H9 (cell line): ENCODE results near the gene CFAP77. TPM values are rescaled to one million over a fixed set of nuclear protein-coding genes. Genes with fewer than 3 reads are reported as not detected.

ENCODE experiments used
- DNase-seq: peaks from one replicate; pipeline ENCODE4 v3.0.0-alpha.2; 2017
- H2AFZ ChIP-seq: one replicate; pipeline ENCODE4 v1.6.1; 2013; ENCODE audit warnings: mild to moderate bottlenecking, low read length, control low read depth, moderate library complexity
- H2AK5ac ChIP-seq: 2 replicates; pipeline ENCODE4 v1.6.1; 2013; ENCODE audit warnings: low read length, control low read depth, mixed read lengths; ENCODE audit not compliant: insufficient read length
- H2BK120ac ChIP-seq: one replicate; pipeline ENCODE4 v1.6.1; 2013; ENCODE audit warnings: low read depth, mild to moderate bottlenecking, low read length, control low read depth, inconsistent platforms; ENCODE audit not compliant: poor library complexity, severe bottlenecking
- H2BK12ac ChIP-seq: 2 replicates; pipeline ENCODE4 v1.6.1; 2013; ENCODE audit warnings: low read length, control low read depth, mixed read lengths, low read depth; ENCODE audit not compliant: insufficient read length
- H2BK15ac ChIP-seq: 2 replicates; pipeline ENCODE4 v1.6.1; 2013; ENCODE audit warnings: low read depth, low read length, control low read depth
- H2BK20ac ChIP-seq: one replicate; pipeline ENCODE4 v1.6.1; 2013; ENCODE audit warnings: low read depth, mild to moderate bottlenecking, low read length, control low read depth, inconsistent platforms; ENCODE audit not compliant: poor library complexity, severe bottlenecking
- H2BK5ac ChIP-seq: 2 replicates; pipeline ENCODE4 v1.6.1; 2013; ENCODE audit warnings: low read length, control low read depth, mixed read lengths; ENCODE audit not compliant: insufficient read length
- H3K14ac ChIP-seq: 2 replicates; pipeline ENCODE4 v1.6.1; 2013; ENCODE audit warnings: low read length, control low read depth; ENCODE audit not compliant: insufficient read depth
- H3K18ac ChIP-seq: 2 replicates; pipeline ENCODE4 v1.6.1; 2013; ENCODE audit warnings: low read depth, mild to moderate bottlenecking, mixed read lengths, low read length, control low read depth; ENCODE audit not compliant: insufficient read length
- H3K23ac ChIP-seq: 2 replicates; pipeline ENCODE4 v1.6.1; 2013; ENCODE audit warnings: low read length, control low read depth, mixed read lengths, low read depth; ENCODE audit not compliant: insufficient read length
- H3K23me2 ChIP-seq: 2 replicates; pipeline ENCODE4 v1.6.1; 2013; ENCODE audit warnings: low read depth, mild to moderate bottlenecking, mixed read lengths, low read length, control low read depth; ENCODE audit not compliant: insufficient read length, poor library complexity, severe bottlenecking
- H3K27ac ChIP-seq: 2 replicates; pipeline ENCODE4 v1.5.1; 2013; ENCODE audit warnings: low read length, control low read depth, mixed read lengths, low read depth; ENCODE audit not compliant: insufficient read length
- H3K27me3 ChIP-seq: 2 replicates; pipeline ENCODE4 v1.6.1; 2013; ENCODE audit warnings: low read length, control low read depth, inconsistent platforms; ENCODE audit not compliant: insufficient read depth
- H3K4ac ChIP-seq: 2 replicates; pipeline ENCODE4 v1.6.1; 2013; ENCODE audit warnings: low read depth, mild to moderate bottlenecking, control low read depth, inconsistent platforms, low read length, moderate library complexity
- H3K4me1 ChIP-seq: 2 replicates; pipeline ENCODE4 v1.6.1; 2013; ENCODE audit warnings: low read length, control low read depth, inconsistent platforms; ENCODE audit not compliant: insufficient read depth
- H3K4me2 ChIP-seq: 2 replicates; pipeline ENCODE4 v1.6.1; 2013; ENCODE audit warnings: low read length, control low read depth, mixed read lengths; ENCODE audit not compliant: insufficient read length, insufficient read depth
- H3K56ac ChIP-seq: 2 replicates; pipeline ENCODE4 v1.6.1; 2013; ENCODE audit warnings: low read depth, mild to moderate bottlenecking, mixed read lengths, low read length, control low read depth; ENCODE audit not compliant: insufficient read length
- H3K79me1 ChIP-seq: 2 replicates; pipeline ENCODE4 v1.6.1; 2013; ENCODE audit warnings: low read depth, mild to moderate bottlenecking, moderate library complexity, low read length, control low read depth, inconsistent platforms; ENCODE audit not compliant: insufficient read depth, poor library complexity, severe bottlenecking
- H3K79me2 ChIP-seq: 2 replicates; pipeline ENCODE4 v1.6.1; 2013; ENCODE audit warnings: low read length, control low read depth, inconsistent platforms; ENCODE audit not compliant: insufficient read depth
- H3K9ac ChIP-seq: 2 replicates; pipeline ENCODE4 v1.6.1; 2013; ENCODE audit warnings: low read length, control low read depth, mixed read lengths; ENCODE audit not compliant: insufficient read length; ENCODE audit errors: extremely low read depth
- H3K9me3 ChIP-seq: one replicate; pipeline ENCODE4 v1.6.1; 2013; ENCODE audit warnings: low read depth, low read length, inconsistent platforms; ENCODE audit not compliant: control insufficient read depth
- H3T11ph ChIP-seq: one replicate; pipeline ENCODE4 v1.6.1; 2013; ENCODE audit warnings: mild to moderate bottlenecking, low read length, control low read depth, inconsistent platforms
- H4K20me1 ChIP-seq: one replicate; pipeline ENCODE4 v1.6.1; 2013; ENCODE audit not compliant: control insufficient read depth, insufficient read length, insufficient read depth
- H4K5ac ChIP-seq: 2 replicates; pipeline ENCODE4 v1.6.1; 2013; ENCODE audit warnings: low read depth, mild to moderate bottlenecking, mixed read lengths, low read length, control low read depth; ENCODE audit not compliant: insufficient read length
- H4K8ac ChIP-seq: replicated peaks from 2 replicates; pipeline ENCODE4 v1.6.1; 2013; ENCODE audit warnings: low read length, control low read depth, mixed read lengths, low read depth; ENCODE audit not compliant: insufficient read length
- H4K91ac ChIP-seq: 2 replicates; pipeline ENCODE4 v1.6.1; 2013; ENCODE audit warnings: low read depth, mild to moderate bottlenecking, moderate library complexity, mixed read lengths, low read length, control low read depth; ENCODE audit not compliant: insufficient read length
- H3K27ac Mint-ChIP-seq, 3 experiments: 2 replicates in 2 of 3; 3 replicates in 1 of 3; pipeline ENCODE4 v1.8.0; 2020 to 2021; ENCODE audit warnings: mixed read lengths in 3 of 3, mild to moderate bottlenecking in 1 of 3, moderate library complexity in 1 of 3
- H3K27me3 Mint-ChIP-seq: 2 replicates; pipeline ENCODE4 v1.8.0; 2021; ENCODE audit warnings: low read depth, mild to moderate bottlenecking, moderate library complexity, mixed read lengths
- H3K36me3 Mint-ChIP-seq, 3 experiments: 2 replicates in 2 of 3; 3 replicates in 1 of 3; pipeline ENCODE4 v1.8.0; 2020 to 2021; ENCODE audit warnings: low read depth in 3 of 3, mixed read lengths in 3 of 3; ENCODE audit not compliant: insufficient read depth in 1 of 3
- H3K4me1 Mint-ChIP-seq, 2 experiments: 2 replicates each; pipeline ENCODE4 v1.8.0; 2020; ENCODE audit warnings: mixed read lengths in 2 of 2
- H3K4me3 Mint-ChIP-seq, 2 experiments: 2 replicates in 1 of 2; 3 replicates in 1 of 2; pipeline ENCODE4 v1.8.0; 2020 to 2021; ENCODE audit warnings: mild to moderate bottlenecking in 2 of 2, mixed read lengths in 2 of 2, moderate library complexity in 1 of 2
- H3K9me3 Mint-ChIP-seq, 2 experiments: 2 replicates in 1 of 2; 3 replicates in 1 of 2; pipeline ENCODE4 v1.8.0; 2020; ENCODE audit warnings: mild to moderate bottlenecking in 2 of 2, mixed read lengths in 2 of 2, moderate library complexity in 1 of 2
- CTCF ChIP-seq: fragments of 200-600 bp; sonication (generic); conservative IDR thresholded peaks from 3 replicates; pipeline ENCODE4 v1.8.0; 2021; ENCODE audit warnings: antibody characterized with exemption, mild to moderate bottlenecking
- WGBS: extraction: QIAGEN DNeasy Blood & Tissue Kit; methylation state at CpG from one replicate; pipeline ENCODE4 v1.1.7; 2013; ENCODE audit warnings: missing lambda C conversion rate, low lambda C conversion rate, mixed read lengths; ENCODE audit not compliant: insufficient read length; ENCODE audit errors: extremely low coverage; 5-methylcytosine and 5-hydroxymethylcytosine counted together
- total RNA-seq: library from RNA; stranded (reverse); gene quantifications from 2 replicates; pipeline ENCODE4 v1.2.1, GENCODE V29; 2021

Gene CFAP77
- total RNA-seq, 1 experiment from 2014 or later: 0.72 TPM

GRCh38 chr9:132556235-132556634, 146.2 kb downstream of the CFAP77 start:
- no peak overlapping the region for H3T11ph ChIP-seq
- Mint-ChIP-seq H3K36me3 (peaks cover 0 to 8% (median 6%) of the 10 kb centered on the region in 3 experiments; a peak in 6 of 7 replicates), H3K27ac (no peak overlapping the region), H3K4me1 (peaks cover 9 to 29% of the 10 kb centered on the region in 2 experiments), H3K4me3 (no peak overlapping the region), H3K27me3 (peaks cover 14% of the 10 kb centered on the region), H3K9me3 (peaks cover 9 to 10% of the 10 kb centered on the region in 2 experiments)
- no peak overlapping the region for H2AK5ac ChIP-seq
- no peak overlapping the region for H4K91ac ChIP-seq
- no peak overlapping the region for H3K14ac ChIP-seq
- no peaks in the 10 kb centered on the region for H3K79me1 ChIP-seq
- H3K27ac ChIP-seq: no peak overlapping the region
- H4K8ac ChIP-seq: no peak overlapping the region
- no peaks in the 10 kb centered on the region for H3K79me2 ChIP-seq
- H3K27me3 ChIP-seq: no peaks in the 10 kb centered on the region
- WGBS: no CpG with 5 or more reads among the region's 6 CpGs
- H3K23ac ChIP-seq: no peak overlapping the region
- TF ChIP-seq CTCF: no peak
- H2BK15ac ChIP-seq: no peak overlapping the region
- no peaks in the 10 kb centered on the region for H3K9me3 ChIP-seq
- no peak for DNase-seq
- no peak overlapping the region for H3K18ac ChIP-seq
- no peak overlapping the region for H2BK12ac ChIP-seq
- H3K56ac ChIP-seq: no peak overlapping the region
- H3K4me2 ChIP-seq: no peak overlapping the region
- H2BK5ac ChIP-seq: no peak overlapping the region
- H4K5ac ChIP-seq: no peak overlapping the region
- no peak overlapping the region for H2BK20ac ChIP-seq
- H3K4me1 ChIP-seq: no peaks in the 10 kb centered on the region; the same call in 1 of the 2 replicates
- H3K9ac ChIP-seq: no peak overlapping the region
- no peak overlapping the region for H3K4ac ChIP-seq
- no peaks in the 10 kb centered on the region for H3K23me2 ChIP-seq
- no peak overlapping the region for H2BK120ac ChIP-seq
- H4K20me1 ChIP-seq: no peaks in the 10 kb centered on the region
- H2AFZ ChIP-seq: no peak overlapping the region
